HG03196 (cell line): ENCODE measurements around the gene ERLIN1.
"Not testable (repeated sequence)": the region's sequence is repeated elsewhere in the genome, so short reads cannot be mapped to it uniquely, and the experiment has no call there.

Experiments used
- ATAC-seq: cut with Tn5 transposase; IDR thresholded peaks from one replicate; pipeline ENCODE4 v1.9.1; 2021; ENCODE audit not compliant: unreplicated experiment

Gene ERLIN1

GRCh38 chr10:100138921-100139496 is 46.8 kb downstream of the ERLIN1 start:
- no peak for ATAC-seq

GRCh38 chr10:100135486-100135885 is 50.3 kb downstream of the ERLIN1 start:
- ATAC-seq: no peak

GRCh38 chr10:100133801-100134200 is 52.0 kb downstream of the ERLIN1 start:
- no peak for ATAC-seq

GRCh38 chr10:100132427-100132826 is 53.4 kb downstream of the ERLIN1 start:
- ATAC-seq: no peak

GRCh38 chr10:100131571-100131970 is 54.3 kb downstream of the ERLIN1 start:
- ATAC-seq: no peak

- ATAC-seq: no peak
Observed at GRCh38 chr10:100130831-100131230, 55.0 kb downstream of the ERLIN1 start.

- ATAC-seq: no peak
Observed at GRCh38 chr10:100129424-100129823, 56.4 kb downstream of the ERLIN1 start.

- no peak for ATAC-seq
Observed at GRCh38 chr10:100128951-100129350, 56.9 kb downstream of the ERLIN1 start.

- ATAC-seq: not testable (repeated sequence)
Observed at GRCh38 chr10:100125335-100125734, 60.5 kb downstream of the ERLIN1 start.

- no peak for ATAC-seq
Observed at GRCh38 chr10:100124097-100124496, 61.7 kb downstream of the ERLIN1 start.

- no peak for ATAC-seq
Observed at GRCh38 chr10:100122780-100123179, 63.0 kb downstream of the ERLIN1 start.

GRCh38 chr10:100120550-100120949 is 65.3 kb downstream of the ERLIN1 start:
- no peak for ATAC-seq

- ATAC-seq: no peak
Observed at GRCh38 chr10:100119726-100120125, 66.1 kb downstream of the ERLIN1 start.

- no peak for ATAC-seq
Observed at GRCh38 chr10:100114976-100115770, 70.7 kb downstream of the ERLIN1 start.

- no peak for ATAC-seq
Observed at GRCh38 chr10:100114460-100114859, 71.4 kb downstream of the ERLIN1 start.

- no peak for ATAC-seq
Observed at GRCh38 chr10:100109670-100110069, 76.2 kb downstream of the ERLIN1 start.

- no peak for ATAC-seq
Observed at GRCh38 chr10:100106865-100107264, 79.0 kb downstream of the ERLIN1 start.

GRCh38 chr10:100104300-100104699 is 81.5 kb downstream of the ERLIN1 start:
- ATAC-seq: no peak

- ATAC-seq: no peak
Observed at GRCh38 chr10:100103581-100103980, 82.2 kb downstream of the ERLIN1 start.

- no peak for ATAC-seq
Observed at GRCh38 chr10:100101192-100102076, 84.4 kb downstream of the ERLIN1 start.

- ATAC-seq: no peak
Observed at GRCh38 chr10:100100651-100101184, 85.1 kb downstream of the ERLIN1 start.
